Measurements from ENCODE around the gene KIF13A. TPM values are rescaled to one million over a fixed set of nuclear protein-coding genes. Genes with fewer than 3 reads are reported as not detected.

The KIF13A gene
- total and polyA plus RNA-seq, 12 donors = 17.4 to 91.6 (median 52.3) TPM

GRCh38 chr6:17870300-17871188, 116.9 kb downstream of the KIF13A start:
- Histone ChIP-seq H3K9me3 (replicated peaks in 1 of 3) (no peaks in the 10 kb centered on the region), H3K4me3 (no peak overlapping the region), H3K27me3 (no peaks in the 10 kb centered on the region), H3K27ac (peak overlapping the region in 1 of 5 donors; percentile 79), H3K36me3 (replicated peaks in 1 of 2) (no peaks in the 10 kb centered on the region), H3K4me1 (replicated peaks in 1 of 2) (peaks cover 42 to 54% of the 10 kb centered on the region in 2 donors)
- intact Hi-C loops (cut with DNase I) = no loop called here
- 83 to 88% (median 85%) methylated on average over 5 of the region's 5 CpGs for WGBS, 4 donors
- DNase-seq = no peak
- TF ChIP-seq CTCF (IDR thresholded peaks at IDR 0.05) (no peak), POLR2A (IDR thresholded peaks at IDR 0.05) (no peak)

- intact Hi-C loops (cut with DNase I) = no loop called here
- Histone ChIP-seq H3K4me3 (no peak overlapping the region), H3K4me1 (replicated peaks in 1 of 2) (peaks cover 50 to 62% of the 10 kb centered on the region in 2 donors), H3K27me3 (no peaks in the 10 kb centered on the region), H3K9me3 (replicated peaks in 1 of 3) (no peaks in the 10 kb centered on the region), H3K36me3 (replicated peaks in 1 of 2) (no peaks in the 10 kb centered on the region), H3K27ac (peak overlapping the region in 3 of 5 donors; percentile 79 to 84 (median 83))
- DNase-seq = no peak
- WGBS, 4 donors = 48 to 59% (median 51%) methylated on average over 3 of the region's 3 CpGs
- no peak for TF ChIP-seq CTCF (IDR thresholded peaks at IDR 0.05)
- no peak for TF ChIP-seq POLR2A (IDR thresholded peaks at IDR 0.05)
These were observed 117.7 kb downstream of the KIF13A start for GRCh38 chr6:17869753-17870050.

GRCh38 chr6:17869010-17869752, 118.3 kb downstream of the KIF13A start:
- peak overlapping the region in 3 of 5 donors; percentile 79 to 84 (median 83) for H3K27ac ChIP-seq

More at GRCh38 chr6:17869010-17869752, 118.3 kb downstream of the KIF13A start:
- Histone ChIP-seq H3K9me3 (replicated peaks in 1 of 3) (no peaks in the 10 kb centered on the region), H3K27me3 (no peaks in the 10 kb centered on the region), H3K4me1 (replicated peaks in 1 of 2) (peaks cover 55 to 67% of the 10 kb centered on the region in 2 donors), H3K4me3 (no peak overlapping the region), H3K36me3 (replicated peaks in 1 of 2) (no peaks in the 10 kb centered on the region)
- WGBS, 4 donors = 61 to 69% (median 67%) methylated on average over 6 of the region's 6 CpGs
- intact Hi-C loops (cut with DNase I) = no loop called here
- DNase-seq = peak in 3 of 7 donors; percentile 12 to 27 (median 14)
- no peak for TF ChIP-seq CTCF (IDR thresholded peaks at IDR 0.05)
- TF ChIP-seq POLR2A (IDR thresholded peaks at IDR 0.05) = no peak
